GM08714 (cell line): ENCODE data around the gene MEFV.

Experiments used
- H3K4me3 ChIP-seq: fragments of 200-500 bp; sonication (Bioruptor generic); 2 replicates; pipeline ENCODE4 v1.5.1; 2014; ENCODE audit warnings: mild to moderate bottlenecking, low read length, inconsistent platforms
- ZNF274 ChIP-seq: IDR thresholded peaks from 2 replicates; pipeline ENCODE4 v1.6.1; 2012; ENCODE audit warnings: mild to moderate bottlenecking, low read depth, low read length

MEFV gene, protein sequence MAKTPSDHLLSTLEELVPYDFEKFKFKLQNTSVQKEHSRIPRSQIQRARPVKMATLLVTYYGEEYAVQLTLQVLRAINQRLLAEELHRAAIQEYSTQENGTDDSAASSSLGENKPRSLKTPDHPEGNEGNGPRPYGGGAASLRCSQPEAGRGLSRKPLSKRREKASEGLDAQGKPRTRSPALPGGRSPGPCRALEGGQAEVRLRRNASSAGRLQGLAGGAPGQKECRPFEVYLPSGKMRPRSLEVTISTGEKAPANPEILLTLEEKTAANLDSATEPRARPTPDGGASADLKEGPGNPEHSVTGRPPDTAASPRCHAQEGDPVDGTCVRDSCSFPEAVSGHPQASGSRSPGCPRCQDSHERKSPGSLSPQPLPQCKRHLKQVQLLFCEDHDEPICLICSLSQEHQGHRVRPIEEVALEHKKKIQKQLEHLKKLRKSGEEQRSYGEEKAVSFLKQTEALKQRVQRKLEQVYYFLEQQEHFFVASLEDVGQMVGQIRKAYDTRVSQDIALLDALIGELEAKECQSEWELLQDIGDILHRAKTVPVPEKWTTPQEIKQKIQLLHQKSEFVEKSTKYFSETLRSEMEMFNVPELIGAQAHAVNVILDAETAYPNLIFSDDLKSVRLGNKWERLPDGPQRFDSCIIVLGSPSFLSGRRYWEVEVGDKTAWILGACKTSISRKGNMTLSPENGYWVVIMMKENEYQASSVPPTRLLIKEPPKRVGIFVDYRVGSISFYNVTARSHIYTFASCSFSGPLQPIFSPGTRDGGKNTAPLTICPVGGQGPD

GRCh38 chr16:3256146-3256865 is at the start of gene MEFV:
Gene MEFV, minus strand, starts transcription at chr16:3256633. Its CDS starts 46 bp downstream, at chr16:3256587.
- no peak within 1 kb of the TSS for H3K4me3 ChIP-seq
- TF ChIP-seq ZNF274 = no peak

DNA sequence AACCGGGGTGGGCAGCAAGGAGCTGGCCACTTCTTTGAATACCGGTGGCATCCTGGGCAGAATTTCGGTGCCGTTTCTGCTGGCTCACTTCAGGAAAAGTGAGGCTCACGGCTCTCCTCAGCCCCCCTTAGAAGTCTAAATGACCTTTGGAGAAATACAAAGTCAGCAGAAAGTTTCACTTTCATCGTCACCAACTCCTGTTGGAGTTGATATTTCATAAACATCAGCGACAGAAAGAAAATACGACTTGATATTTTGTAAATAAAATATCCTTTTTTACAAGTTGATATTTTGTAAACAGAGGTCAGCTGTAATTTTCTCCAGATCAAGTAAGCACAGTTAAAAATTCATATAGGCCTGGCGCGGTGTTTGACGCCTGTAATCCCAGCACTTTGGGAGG is 49.6 kb upstream of the MEFV start:
- peak overlapping the region; percentile 73; the same call in 1 of the 2 replicates for H3K4me3 ChIP-seq
- TF ChIP-seq ZNF274 = no peak

GRCh38 chr16:3305109-3306068 is 49.0 kb upstream of the MEFV start, which contains the start of the genes TIGD7 and ZNF75A:
Gene TIGD7, minus strand, starts transcription at chr16:3305430. Its CDS starts 4,816 bp downstream, at chr16:3300614.
Gene ZNF75A, plus strand, starts transcription at chr16:3305497. Its CDS starts 2,932 bp downstream, at chr16:3308429.
- H3K4me3 ChIP-seq = peak within 1 kb of the TSS; percentile 73; the same call in 1 of the 2 replicates
- no peak for TF ChIP-seq ZNF274

DNA sequence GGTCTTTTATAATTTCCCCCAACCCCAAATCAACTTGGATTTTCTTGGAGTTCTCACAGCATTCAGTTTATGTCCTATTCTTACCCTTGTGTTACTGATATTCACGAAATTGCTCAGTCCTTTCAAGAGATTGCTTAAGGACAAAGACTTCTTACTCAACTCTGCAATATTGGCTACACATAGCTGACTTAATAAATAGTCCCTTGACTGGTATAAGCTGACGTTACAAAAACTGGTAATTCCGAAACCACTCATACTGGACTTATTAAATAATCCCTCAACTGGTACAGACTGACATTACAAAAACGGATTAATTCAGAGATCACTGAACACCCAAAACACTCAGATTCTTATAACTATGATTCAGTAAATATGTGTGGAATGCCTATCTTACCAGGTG is 47.9 kb upstream of the MEFV start:
- no peak for TF ChIP-seq ZNF274
- peak overlapping the region; percentile 73; the same call in 1 of the 2 replicates for H3K4me3 ChIP-seq

DNA sequence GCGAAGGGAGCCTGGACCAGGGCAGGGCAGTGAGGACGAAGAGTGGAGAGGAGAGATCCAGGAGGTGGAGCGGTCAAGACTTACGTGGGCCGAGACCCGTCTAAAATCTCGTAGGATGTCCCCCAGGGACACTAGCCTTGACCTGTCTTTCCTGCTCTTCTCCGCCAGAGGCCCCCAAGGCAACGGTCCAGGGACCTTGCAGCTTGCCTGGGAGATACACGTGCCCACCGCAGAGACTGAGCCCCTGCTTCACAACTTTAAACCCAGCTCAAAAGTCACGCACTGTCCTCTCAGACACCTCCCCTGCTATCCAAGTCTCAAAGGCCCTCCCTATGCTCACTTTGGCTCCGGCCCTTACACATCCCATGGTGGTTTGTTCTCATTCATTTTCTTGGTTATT is 39.4 kb upstream of the MEFV start:
- H3K4me3 ChIP-seq = no peak overlapping the region
- no peak for TF ChIP-seq ZNF274

- TF ChIP-seq ZNF274 = no peak
- H3K4me3 ChIP-seq = no peak overlapping the region
Observed at GRCh38 chr16:3295209-3295608, 38.8 kb upstream of the MEFV start.

- H3K4me3 ChIP-seq = no peak overlapping the region
- no peak for TF ChIP-seq ZNF274
Observed at GRCh38 chr16:3292604-3293003, 36.2 kb upstream of the MEFV start.

DNA sequence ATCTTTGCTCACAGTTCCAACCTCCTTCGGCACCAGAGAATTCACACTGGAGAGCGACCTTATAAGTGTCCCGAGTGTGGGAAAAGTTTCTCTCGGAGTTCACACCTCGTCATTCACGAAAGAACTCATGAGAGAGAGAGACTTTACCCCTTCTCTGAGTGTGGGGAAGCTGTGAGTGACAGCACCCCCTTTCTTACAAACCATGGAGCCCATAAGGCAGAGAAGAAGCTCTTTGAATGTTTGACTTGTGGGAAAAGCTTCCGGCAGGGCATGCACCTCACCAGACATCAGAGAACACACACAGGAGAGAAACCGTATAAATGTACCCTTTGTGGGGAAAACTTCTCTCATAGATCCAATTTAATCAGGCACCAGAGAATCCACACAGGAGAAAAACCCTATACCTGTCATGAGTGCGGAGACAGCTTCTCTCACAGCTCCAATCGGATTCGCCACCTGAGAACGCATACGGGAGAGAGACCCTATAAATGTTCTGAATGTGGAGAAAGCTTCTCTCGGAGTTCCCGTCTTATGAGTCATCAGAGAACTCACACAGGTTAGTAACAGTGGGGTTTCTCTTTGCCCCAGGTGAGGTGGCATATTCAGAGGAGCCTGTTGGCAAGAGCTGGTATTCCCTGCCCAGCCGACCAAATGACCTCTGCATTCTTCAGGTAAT is 33.7 kb upstream of the MEFV start:
- H3K4me3 ChIP-seq = no peak overlapping the region
- TF ChIP-seq ZNF274 = peak; percentile 85

- TF ChIP-seq ZNF274 = no peak
- no peak overlapping the region; the same call in 1 of the 2 replicates for H3K4me3 ChIP-seq
Observed at GRCh38 chr16:3285131-3285530, 28.7 kb upstream of the MEFV start.

DNA sequence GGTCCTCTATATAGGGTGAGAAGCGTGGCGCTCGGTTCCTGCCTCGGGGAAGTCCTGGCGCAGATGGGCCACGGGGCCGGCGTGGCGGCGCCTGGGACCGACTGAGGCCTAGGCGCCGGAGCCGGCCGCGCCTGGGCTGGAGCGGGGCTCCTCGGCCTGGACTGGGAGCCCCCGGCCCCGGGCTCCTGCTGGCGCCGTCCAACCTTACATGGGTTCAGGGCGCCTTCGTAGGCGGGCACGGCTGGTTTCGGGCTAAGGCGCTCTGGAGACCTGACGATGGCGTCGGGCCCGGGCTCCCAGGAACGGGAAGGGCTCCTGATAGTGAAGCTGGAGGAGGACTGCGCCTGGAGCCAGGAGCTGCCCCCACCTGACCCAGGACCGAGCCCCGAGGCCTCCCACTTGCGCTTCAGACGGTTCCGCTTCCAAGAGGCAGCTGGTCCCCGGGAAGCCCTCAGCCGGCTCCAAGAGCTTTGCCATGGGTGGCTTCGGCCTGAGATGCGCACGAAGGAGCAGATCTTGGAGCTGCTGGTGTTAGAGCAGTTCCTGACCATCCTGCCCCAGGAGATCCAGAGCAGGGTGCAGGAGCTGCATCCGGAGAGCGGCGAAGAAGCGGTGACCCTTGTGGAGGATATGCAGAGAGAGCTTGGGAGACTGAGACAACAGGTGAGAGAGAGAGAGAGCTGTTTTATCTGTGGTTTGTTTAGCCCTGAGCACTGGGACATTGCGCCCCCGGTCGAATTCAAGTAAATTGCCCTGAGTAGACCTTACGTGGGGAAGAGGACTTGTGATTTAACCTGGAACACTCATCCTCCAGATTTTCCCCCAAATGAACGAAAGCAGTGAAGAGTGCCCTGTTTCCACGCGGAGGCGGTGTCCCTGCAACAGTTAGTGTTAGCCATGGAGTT is 27.4 kb upstream of the MEFV start:
- TF ChIP-seq ZNF274 = no peak

GRCh38 chr16:3282730-3283542 is 26.5 kb upstream of the MEFV start, which contains the start of gene ZNF263:
Gene ZNF263, plus strand, starts transcription at chr16:3283491. Its CDS starts 328 bp downstream, at chr16:3283819.
- TF ChIP-seq ZNF274 = no peak

More for the DNA sequence above, 27.4 kb upstream of the MEFV start:
- H3K4me3 ChIP-seq = peak overlapping the region; percentile 80

More at GRCh38 chr16:3282730-3283542, 26.5 kb upstream of the MEFV start, which contains the start of gene ZNF263:
- H3K4me3 ChIP-seq = peak within 1 kb of the TSS; percentile 80
